HUES6 (cell line): ENCODE measurements around the gene NRG3.

ENCODE experiments used
- H3K27ac ChIP-seq: 2 replicates; pipeline ENCODE4 v1.7.0; 2013; ENCODE audit warnings: low read depth, mild to moderate bottlenecking, low read length, inconsistent platforms
- H3K27me3 ChIP-seq: 2 replicates; pipeline ENCODE4 v1.6.1; 2013; ENCODE audit warnings: low read length; ENCODE audit not compliant: control insufficient read depth, insufficient read depth
- H3K36me3 ChIP-seq: 2 replicates; pipeline ENCODE4 v1.6.1; 2013; ENCODE audit warnings: low read length; ENCODE audit not compliant: control insufficient read depth, insufficient read depth
- H3K4me1 ChIP-seq: 2 replicates; pipeline ENCODE4 v1.6.1; 2013; ENCODE audit warnings: low read length; ENCODE audit not compliant: control insufficient read depth, insufficient read depth
- H3K4me3 ChIP-seq: 2 replicates; pipeline ENCODE4 v1.5.1; 2013; ENCODE audit warnings: low read depth, low read length
- H3K9ac ChIP-seq: one replicate; pipeline ENCODE4 v1.6.1; 2013; ENCODE audit warnings: mild to moderate bottlenecking, low read length
- H3K9me3 ChIP-seq: 2 replicates; pipeline ENCODE4 v1.6.1; 2013; ENCODE audit warnings: low read depth, low read length; ENCODE audit not compliant: control insufficient read depth, insufficient read depth

NRG3 gene

GRCh38 chr10:82554381-82554780, 679.4 kb downstream of the NRG3 start:
- H3K9ac ChIP-seq, result no peak overlapping the region
- H3K4me1 ChIP-seq, result peaks cover 8% of the 10 kb centered on the region; the same call in 1 of the 2 replicates
- H3K27ac ChIP-seq, result no peak overlapping the region
- H3K36me3 ChIP-seq, result no peaks in the 10 kb centered on the region
- H3K9me3 ChIP-seq, result no peaks in the 10 kb centered on the region
- H3K4me3 ChIP-seq, result no peak overlapping the region
- H3K27me3 ChIP-seq, result no peaks in the 10 kb centered on the region

- Histone ChIP-seq H3K4me3 (no peak overlapping the region), H3K4me1 (peaks cover 8% of the 10 kb centered on the region; the same call in 1 of the 2 replicates), H3K27ac (no peak overlapping the region), H3K27me3 (no peaks in the 10 kb centered on the region), H3K9me3 (no peaks in the 10 kb centered on the region), H3K9ac (no peak overlapping the region), H3K36me3 (no peaks in the 10 kb centered on the region)
Measured at GRCh38 chr10:82558014-82558607, 683.1 kb downstream of the NRG3 start.

GRCh38 chr10:82564353-82565196, 689.6 kb downstream of the NRG3 start:
- no peaks in the 10 kb centered on the region for H3K27me3 ChIP-seq
- no peaks in the 10 kb centered on the region for H3K4me1 ChIP-seq
- H3K27ac ChIP-seq, result no peak overlapping the region
- H3K4me3 ChIP-seq, result no peak overlapping the region
- H3K9me3 ChIP-seq, result no peaks in the 10 kb centered on the region
- no peaks in the 10 kb centered on the region for H3K36me3 ChIP-seq
- no peak overlapping the region for H3K9ac ChIP-seq

- Histone ChIP-seq H3K9ac (no peak overlapping the region), H3K27ac (no peak overlapping the region), H3K9me3 (no peaks in the 10 kb centered on the region), H3K4me3 (no peak overlapping the region), H3K4me1 (no peaks in the 10 kb centered on the region), H3K27me3 (no peaks in the 10 kb centered on the region), H3K36me3 (no peaks in the 10 kb centered on the region)
Measured at GRCh38 chr10:82565197-82565575, 690.2 kb downstream of the NRG3 start.

- no peak overlapping the region for H3K4me3 ChIP-seq
- H3K27ac ChIP-seq, result no peak overlapping the region
- H3K9ac ChIP-seq, result no peak overlapping the region
- no peaks in the 10 kb centered on the region for H3K9me3 ChIP-seq
- H3K4me1 ChIP-seq, result peaks cover 4% of the 10 kb centered on the region; the same call in 1 of the 2 replicates
- H3K27me3 ChIP-seq, result no peaks in the 10 kb centered on the region
- H3K36me3 ChIP-seq, result no peaks in the 10 kb centered on the region
Measured at GRCh38 chr10:82572744-82573143, 697.8 kb downstream of the NRG3 start.

GRCh38 chr10:82574081-82574480, 699.1 kb downstream of the NRG3 start:
- Histone ChIP-seq H3K4me3 (no peak overlapping the region), H3K27me3 (no peaks in the 10 kb centered on the region), H3K9me3 (no peaks in the 10 kb centered on the region), H3K9ac (no peak overlapping the region), H3K4me1 (peaks cover 4% of the 10 kb centered on the region; the same call in 1 of the 2 replicates), H3K27ac (no peak overlapping the region), H3K36me3 (no peaks in the 10 kb centered on the region)

- no peak overlapping the region for H3K4me3 ChIP-seq
- H3K27ac ChIP-seq, result no peak overlapping the region
- no peaks in the 10 kb centered on the region for H3K9me3 ChIP-seq
- no peaks in the 10 kb centered on the region for H3K36me3 ChIP-seq
- H3K9ac ChIP-seq, result no peak overlapping the region
- H3K4me1 ChIP-seq, result peaks cover 4% of the 10 kb centered on the region; the same call in 1 of the 2 replicates
- no peaks in the 10 kb centered on the region for H3K27me3 ChIP-seq
Measured at GRCh38 chr10:82575318-82575717, 700.3 kb downstream of the NRG3 start.

- Histone ChIP-seq H3K36me3 (no peaks in the 10 kb centered on the region), H3K9me3 (no peaks in the 10 kb centered on the region), H3K4me1 (peaks cover 4% of the 10 kb centered on the region; the same call in 1 of the 2 replicates), H3K27ac (no peak overlapping the region), H3K9ac (no peak overlapping the region), H3K4me3 (no peak overlapping the region), H3K27me3 (no peaks in the 10 kb centered on the region)
Measured at GRCh38 chr10:82576093-82576492, 701.1 kb downstream of the NRG3 start.

- no peaks in the 10 kb centered on the region for H3K9me3 ChIP-seq
- no peaks in the 10 kb centered on the region for H3K4me1 ChIP-seq
- no peaks in the 10 kb centered on the region for H3K36me3 ChIP-seq
- no peak overlapping the region for H3K27ac ChIP-seq
- H3K27me3 ChIP-seq, result no peaks in the 10 kb centered on the region
- H3K4me3 ChIP-seq, result no peak overlapping the region
- no peak overlapping the region for H3K9ac ChIP-seq
Measured at GRCh38 chr10:82581940-82582339, 706.9 kb downstream of the NRG3 start.

GRCh38 chr10:82591421-82591820, 716.4 kb downstream of the NRG3 start:
- Histone ChIP-seq H3K27me3 (no peaks in the 10 kb centered on the region), H3K36me3 (no peaks in the 10 kb centered on the region), H3K27ac (no peak overlapping the region), H3K4me1 (no peaks in the 10 kb centered on the region), H3K9ac (no peak overlapping the region), H3K9me3 (no peaks in the 10 kb centered on the region; the same call in 1 of the 2 replicates), H3K4me3 (no peak overlapping the region)

GRCh38 chr10:82597840-82598239, 722.8 kb downstream of the NRG3 start:
- H3K4me3 ChIP-seq, result no peak overlapping the region
- H3K27ac ChIP-seq, result no peak overlapping the region
- H3K9me3 ChIP-seq, result no peaks in the 10 kb centered on the region
- H3K9ac ChIP-seq, result no peak overlapping the region
- H3K27me3 ChIP-seq, result no peaks in the 10 kb centered on the region
- no peaks in the 10 kb centered on the region for H3K36me3 ChIP-seq
- H3K4me1 ChIP-seq, result no peaks in the 10 kb centered on the region
